Fibroblast of the conjunctiva (primary cell): Measurements from ENCODE around the gene TPRX1.
"Not testable (repeated sequence)": the region's sequence is repeated elsewhere in the genome, so short reads cannot be mapped to it uniquely, and the experiment has no call there.

Experiments used
- DNase-seq: peaks from one replicate; pipeline ENCODE4 v3.0.0-alpha.2; 2010; ENCODE audit warnings: low read depth

Gene TPRX1

GRCh38 chr19:47767349-47767748 is 37.0 kb downstream of the TPRX1 start:
- DNase-seq = no peak

- no peak for DNase-seq
Observed at GRCh38 chr19:47766670-47767069, 37.7 kb downstream of the TPRX1 start.

- no peak for DNase-seq
Observed at GRCh38 chr19:47766359-47766620, 38.1 kb downstream of the TPRX1 start.

- no peak for DNase-seq
Observed at GRCh38 chr19:47765523-47766358, 38.6 kb downstream of the TPRX1 start.

- not testable (repeated sequence) for DNase-seq
Observed at GRCh38 chr19:47764705-47765104, 39.6 kb downstream of the TPRX1 start.

- no peak for DNase-seq
Observed at GRCh38 chr19:47762615-47763308, 41.6 kb downstream of the TPRX1 start.

- no peak for DNase-seq
Observed at GRCh38 chr19:47762151-47762550, 42.2 kb downstream of the TPRX1 start.

GRCh38 chr19:47761566-47761965 is 42.8 kb downstream of the TPRX1 start:
- no peak for DNase-seq

GRCh38 chr19:47760632-47760999 is 43.7 kb downstream of the TPRX1 start:
- DNase-seq = no peak

GRCh38 chr19:47758443-47758804 is 45.9 kb downstream of the TPRX1 start:
- DNase-seq = no peak

GRCh38 chr19:47757617-47758442 is 46.5 kb downstream of the TPRX1 start:
- no peak for DNase-seq

- no peak for DNase-seq
Observed at GRCh38 chr19:47756953-47757608, 47.3 kb downstream of the TPRX1 start.

- DNase-seq = no peak
Observed at GRCh38 chr19:47756627-47756929, 47.8 kb downstream of the TPRX1 start.

GRCh38 chr19:47755762-47756626 is 48.4 kb downstream of the TPRX1 start:
- DNase-seq = no peak

GRCh38 chr19:47755065-47755761 is 49.1 kb downstream of the TPRX1 start:
- DNase-seq = no peak

- no peak for DNase-seq
Observed at GRCh38 chr19:47754206-47755064, 49.9 kb downstream of the TPRX1 start.

GRCh38 chr19:47752440-47753211 is 51.7 kb downstream of the TPRX1 start:
- DNase-seq = no peak
